H1 (cell line): ENCODE measurements around the gene SNX19. TPM values are rescaled to one million over a fixed set of nuclear protein-coding genes. Genes with fewer than 3 reads are reported as not detected.

Source experiments
- CTCF ChIA-PET: fragments of 300-600 bp; sonication (Branson Sonifier 250); formaldehyde crosslinking; loops from one replicate; lab custom pipeline; 2021; ENCODE audit not compliant: partially characterized antibody; lab: Charles Lee
- POLR2A ChIA-PET: fragments of 300-600 bp; sonication (Branson Sonifier 250); formaldehyde crosslinking; loops from one replicate; lab custom pipeline; 2021; ENCODE audit warnings: inconsistent platforms; ENCODE audit not compliant: partially characterized antibody; lab: Charles Lee
- DNase-seq, 2 experiments: peaks; one replicate each; pipeline versions ENCODE4 v3.0.0 to v3.0.0-alpha.2; 2010 to 2022; ENCODE audit warnings: low spot score in 2 of 2, low read depth in 1 of 2, mixed read lengths in 1 of 2
- FAIRE-seq: peaks from 2 replicates; lab custom pipeline; 2011; peaks lifted over from hg19 to GRCh38; lab: Jason Lieb, UNC
- H2AFZ ChIP-seq: 2 replicates; pipeline ENCODE4 v1.8.1; 2012; ENCODE audit warnings: low read length, inconsistent platforms
- H2AK5ac ChIP-seq: 2 replicates; pipeline ENCODE4 v1.6.1; 2013; ENCODE audit warnings: low read depth, low read length
- H2BK120ac ChIP-seq: replicated peaks from 2 replicates; pipeline ENCODE3; 2013; ENCODE audit warnings: low read depth, low read length, inconsistent platforms
- H2BK12ac ChIP-seq: 2 replicates; pipeline ENCODE4 v1.6.1; 2013; ENCODE audit warnings: low read depth, low read length
- H2BK15ac ChIP-seq: 2 replicates; pipeline ENCODE4 v1.6.1; 2013; ENCODE audit warnings: low read length
- H2BK20ac ChIP-seq: 2 replicates; pipeline ENCODE4 v1.6.1; 2013; ENCODE audit warnings: low read length
- H2BK5ac ChIP-seq: 2 replicates; pipeline ENCODE4 v1.6.1; 2013; ENCODE audit warnings: low read depth, low read length
- H3K14ac ChIP-seq: 2 replicates; pipeline ENCODE4 v1.6.1; 2013; ENCODE audit warnings: inconsistent platforms; ENCODE audit not compliant: insufficient read length
- H3K18ac ChIP-seq: 2 replicates; pipeline ENCODE4 v1.6.1; 2013; ENCODE audit warnings: low read length; ENCODE audit errors: extremely low read depth
- H3K23ac ChIP-seq: 2 replicates; pipeline ENCODE4 v1.6.1; 2013; ENCODE audit warnings: inconsistent platforms; ENCODE audit not compliant: insufficient read length
- H3K23me2 ChIP-seq: 2 replicates; pipeline ENCODE4 v1.6.1; 2013; ENCODE audit warnings: low read depth, low read length
- H3K27ac ChIP-seq: 2 replicates; pipeline ENCODE4 v1.6.1; 2011; ENCODE audit warnings: low read depth, low read length, inconsistent platforms
- H3K27me3 ChIP-seq, 4 experiments: replicated peaks in 1 of 4; 1 replicate in 1 of 4; 2 replicates in 3 of 4; pipeline versions ENCODE4 v1.6.1 to v1.8.1; 2011 to 2013; ENCODE audit warnings: low read length in 3 of 4, mild to moderate bottlenecking in 3 of 4, inconsistent platforms in 2 of 4, mixed read lengths in 2 of 4, moderate library complexity in 1 of 4; ENCODE audit not compliant: control insufficient read depth in 3 of 4, insufficient read depth in 3 of 4; ENCODE audit errors: extremely low read depth in 1 of 4
- H3K36me3 ChIP-seq, 4 experiments: 2 replicates each; pipeline versions ENCODE4 v1.6.1 to v1.8.1; 2011 to 2013; ENCODE audit warnings: mild to moderate bottlenecking in 4 of 4, low read length in 3 of 4, moderate library complexity in 2 of 4, control low read depth in 1 of 4, inconsistent platforms in 1 of 4; ENCODE audit not compliant: insufficient read depth in 4 of 4, control insufficient read depth in 2 of 4
- H3K4ac ChIP-seq: replicated peaks from 2 replicates; pipeline ENCODE3; 2013; ENCODE audit warnings: low read length, low read depth, mixed read lengths, inconsistent platforms; ENCODE audit not compliant: insufficient read length
- H3K4me1 ChIP-seq, 4 experiments: replicated peaks in 1 of 4; 1 replicate in 1 of 4; 2 replicates in 3 of 4; pipeline versions ENCODE4 v1.6.1 to v1.8.1; 2011 to 2013; ENCODE audit warnings: low read length in 3 of 4, inconsistent platforms in 2 of 4, mixed read lengths in 1 of 4; ENCODE audit not compliant: insufficient read depth in 4 of 4, control insufficient read depth in 3 of 4
- H3K4me2 ChIP-seq, 2 experiments: 2 replicates each; pipeline versions ENCODE4 v1.6.1 to v1.8.1; 2011 to 2013; ENCODE audit warnings: low read depth in 2 of 2, low read length in 2 of 2, control low read depth in 1 of 2, inconsistent platforms in 1 of 2, mild to moderate bottlenecking in 1 of 2; ENCODE audit not compliant: insufficient read depth in 1 of 2
- H3K4me3 ChIP-seq, 4 experiments: fragments of 200-600, 300-600 bp in 1 of 4; sonication (generic), shearing (Covaris generic), sonication (Bioruptor Twin) in 1 of 4; 2 replicates each; pipeline versions ENCODE4 v1.5.1 to v1.8.1; 2011 to 2016; ENCODE audit warnings: low read length in 4 of 4, low read depth in 3 of 4, control low read depth in 2 of 4, inconsistent platforms in 2 of 4, mild to moderate bottlenecking in 2 of 4, mixed read lengths in 1 of 4, moderate library complexity in 1 of 4; ENCODE audit not compliant: insufficient read depth in 2 of 4; ENCODE audit errors: extremely low read depth in 1 of 4
- H3K56ac ChIP-seq: replicated peaks from 2 replicates; pipeline ENCODE3; 2013; ENCODE audit warnings: low read depth, mild to moderate bottlenecking, mixed read lengths, low read length, inconsistent platforms; ENCODE audit not compliant: insufficient read length
- H3K79me1 ChIP-seq: 2 replicates; pipeline ENCODE4 v1.6.1; 2013; ENCODE audit warnings: low read depth, low read length, control low read depth
- H3K79me2 ChIP-seq, 2 experiments: 2 replicates each; pipeline versions ENCODE4 v1.6.1 to v1.8.1; 2012 to 2013; ENCODE audit warnings: low read length in 2 of 2, mild to moderate bottlenecking in 2 of 2, inconsistent platforms in 1 of 2; ENCODE audit not compliant: insufficient read depth in 2 of 2, control insufficient read depth in 1 of 2
- H3K9ac ChIP-seq, 4 experiments: replicated peaks in 1 of 4; 1 replicate in 1 of 4; 2 replicates in 3 of 4; pipeline versions ENCODE4 v1.6.1 to v1.8.1; 2011 to 2013; ENCODE audit warnings: low read depth in 3 of 4, low read length in 3 of 4, control low read depth in 2 of 4, mild to moderate bottlenecking in 2 of 4, moderate library complexity in 2 of 4, inconsistent platforms in 1 of 4; ENCODE audit errors: extremely low read depth in 1 of 4
- H3K9me3 ChIP-seq, 2 experiments: 2 replicates each; pipeline versions ENCODE4 v1.6.1 to v1.8.1; 2012 to 2013; ENCODE audit warnings: mild to moderate bottlenecking in 2 of 2, moderate library complexity in 2 of 2, control low read depth in 1 of 2, inconsistent platforms in 1 of 2, low read depth in 1 of 2, low read length in 1 of 2, mixed read lengths in 1 of 2; ENCODE audit not compliant: insufficient read depth in 2 of 2
- H4K20me1 ChIP-seq, 2 experiments: replicated peaks in 1 of 2; 2 replicates each; pipeline versions ENCODE3 to v1.8.1; 2011 to 2013; ENCODE audit warnings: inconsistent platforms in 2 of 2, low read length in 2 of 2, mild to moderate bottlenecking in 1 of 2; ENCODE audit not compliant: insufficient read depth in 2 of 2, control insufficient read depth in 1 of 2
- H4K5ac ChIP-seq: 2 replicates; pipeline ENCODE4 v1.6.1; 2013; ENCODE audit warnings: low read length, low read depth, mixed read lengths, inconsistent platforms; ENCODE audit not compliant: insufficient read length
- H4K8ac ChIP-seq: 2 replicates; pipeline ENCODE4 v1.8.0; 2013; ENCODE audit warnings: mild to moderate bottlenecking, moderate library complexity, low read length, inconsistent platforms; ENCODE audit not compliant: insufficient read depth; ENCODE audit errors: extremely low read depth
- H4K91ac ChIP-seq: replicated peaks from 2 replicates; pipeline ENCODE3; 2013; ENCODE audit warnings: low read length, mixed read lengths, inconsistent platforms; ENCODE audit not compliant: insufficient read length
- CEBPB ChIP-seq: IDR thresholded peaks from 2 replicates; pipeline ENCODE4 v1.6.1; 2012; ENCODE audit warnings: low read depth, low read length
- CTBP2 ChIP-seq: IDR thresholded peaks from 2 replicates; pipeline ENCODE4 v1.7.0; 2011; ENCODE audit warnings: borderline replicate concordance, mild to moderate bottlenecking, moderate library complexity, mixed read lengths, low read length; ENCODE audit not compliant: insufficient read depth, insufficient read length
- JUN ChIP-seq: IDR thresholded peaks from 2 replicates; pipeline ENCODE4 v1.6.1; 2011; ENCODE audit warnings: low read depth, mild to moderate bottlenecking, improper control_type of control experiment, low read length
- POLR2AphosphoS5 ChIP-seq: IDR thresholded peaks from 2 replicates; pipeline ENCODE4 v1.6.1; 2011; ENCODE audit warnings: low read depth, low read length
- SP4 ChIP-seq: IDR thresholded peaks from 2 replicates; pipeline ENCODE4 v1.6.1; 2012; ENCODE audit warnings: low read length, inconsistent platforms
- TAF1 ChIP-seq: IDR thresholded peaks from 2 replicates; pipeline ENCODE4 v1.6.1; 2011; ENCODE audit warnings: mild to moderate bottlenecking, low read depth, low read length
- WGBS, 2 experiments: shearing (Covaris generic) in 1 of 2; methylation state at CpG; one replicate each; pipeline versions ENCODE4 v1.1.6 to v1.1.7; 2013 to 2015; ENCODE audit warnings: low lambda C conversion rate in 2 of 2, mixed read lengths in 2 of 2, inconsistent platforms in 1 of 2, low coverage in 1 of 2, missing lambda C conversion rate in 1 of 2; ENCODE audit not compliant: insufficient replicate concordance in 2 of 2, insufficient coverage in 1 of 2, insufficient read length in 1 of 2; ENCODE audit errors: extremely low coverage in 1 of 2, missing lambda C conversion rate in 1 of 2; 5-methylcytosine and 5-hydroxymethylcytosine counted together
- polyA plus RNA-seq, 7 experiments: library from polyadenylated mRNA; depleted of rRNA in 3 of 7; stranded (reverse) in 5 of 7; unstranded in 2 of 7; fragments of >200 nt in 5 of 7; fragments of 200-250 nt in 2 of 7; gene quantifications; 1 replicate in 5 of 7; 2 replicates in 1 of 7; 4 replicates in 1 of 7; pipeline versions ENCODE4 v1.2.1 to v1.2.3, GENCODE V29; 2011 to 2013; ENCODE audit warnings: missing spikeins in 2 of 7, mixed read lengths in 2 of 7
- total RNA-seq: library from RNA; stranded (reverse); fragmentation: NEBNext Ultra II Directional; extraction: Animal tissue kit (Norgen Biotek cat#: 25700); gene quantifications from 2 replicates; pipeline ENCODE4 v1.2.1, GENCODE V29; 2021

The SNX19 gene
- total and polyA plus RNA-seq, 2 of the 8 experiments (the other 6 are each of a cell fraction or from before 2014, with no cell fraction given): 15.0 to 25.2 TPM

DNA sequence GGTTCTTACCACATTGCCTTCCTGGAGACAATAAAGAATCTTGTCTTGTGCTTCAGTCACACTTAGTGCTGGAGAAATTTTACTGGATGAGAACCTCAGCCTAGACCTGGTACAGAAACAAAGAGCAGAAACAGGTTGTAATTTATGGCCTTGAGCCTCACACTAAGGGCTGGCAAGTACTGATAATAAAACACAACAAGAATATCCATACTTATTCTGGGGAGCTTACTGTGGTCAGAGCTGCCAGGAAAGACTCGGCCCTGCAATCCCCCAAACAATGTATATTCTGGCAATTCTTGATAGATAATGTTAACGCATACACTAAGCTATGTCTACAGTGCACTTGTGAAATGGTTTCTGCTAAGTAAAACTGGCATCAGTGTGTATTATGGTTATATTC, 9.7 kb downstream of the SNX19 start:
- Histone ChIP-seq H3K4ac (no peak overlapping the region), H2BK15ac (no peak overlapping the region), H3K4me2 (no peak overlapping the region), H4K8ac (no peak overlapping the region), H3K23me2 (no peaks in the 10 kb centered on the region), H2BK12ac (no peak overlapping the region), H3K56ac (no peak overlapping the region), H3K79me2 (no peaks in the 10 kb centered on the region), H2BK5ac (no peak overlapping the region), H4K20me1 (peaks cover 0 to 3% of the 10 kb centered on the region in 2 experiments), H4K5ac (no peak overlapping the region), H2AK5ac (no peak overlapping the region), H3K4me1 (no peaks in the 10 kb centered on the region), H3K27ac (no peak overlapping the region), H4K91ac (no peak overlapping the region), H3K23ac (no peak overlapping the region), H2AFZ (no peak overlapping the region), H2BK20ac (no peak overlapping the region), H3K9ac (no peak overlapping the region), H3K9me3 (no peaks in the 10 kb centered on the region), H3K27me3 (no peaks in the 10 kb centered on the region), H3K79me1 (no peaks in the 10 kb centered on the region), H3K14ac (no peak overlapping the region), H2BK120ac (no peak overlapping the region), H3K36me3 (peaks cover 10 to 67% (median 54%) of the 10 kb centered on the region in 4 experiments; a peak in 7 of 8 replicates), H3K18ac (no peak overlapping the region), H3K4me3 (no peak overlapping the region)
- TF ChIP-seq TAF1: no peak
- TF ChIP-seq POLR2AphosphoS5: no peak
- TF ChIP-seq CTBP2: no peak
- TF ChIP-seq SP4: no peak
- no peak for TF ChIP-seq CEBPB
- no peak for TF ChIP-seq JUN
- DNase-seq (no peak), FAIRE-seq (no peak)
- ChIA-PET POLR2A (interaction anchor here (1.1 kb wide), 1 partner anchor 469 kb away, joined by 3 read pairs; no protein-coding TSS in a partner anchor), CTCF (interaction anchor here (1.2 to 1.3 kb wide), 2 partner anchors 12 to 58 kb away, joined by 3 to 4 read pairs; no protein-coding TSS in a partner anchor)
- 86% methylated on average over 2 of the region's 2 CpGs; no CpG with 5 or more reads in 1 of the 2 experiments for WGBS, 2 experiments
